ENCODE data around the gene RPS6KA2.

DNA sequence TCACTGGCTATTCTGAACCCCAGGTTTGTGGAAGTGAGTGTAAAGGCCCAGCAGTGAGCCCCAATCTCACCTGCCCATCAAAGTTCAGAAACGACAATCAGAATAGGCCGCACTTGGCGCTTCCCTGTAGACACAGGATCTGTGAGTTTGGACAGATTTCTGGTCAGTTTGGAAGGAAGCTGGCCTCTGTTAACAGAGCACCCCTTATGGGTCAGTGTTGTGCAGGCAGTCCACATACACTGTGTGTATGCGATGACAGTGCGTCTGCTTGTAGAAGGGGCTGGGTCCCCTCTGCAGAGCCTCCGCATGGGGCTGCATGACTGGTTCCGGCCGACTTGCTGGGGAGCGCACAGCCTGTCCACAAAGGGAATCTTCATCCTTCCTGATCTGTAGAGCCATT, 240.9 kb downstream of the RPS6KA2 start:
- TF ChIP-seq, protein P1, sequence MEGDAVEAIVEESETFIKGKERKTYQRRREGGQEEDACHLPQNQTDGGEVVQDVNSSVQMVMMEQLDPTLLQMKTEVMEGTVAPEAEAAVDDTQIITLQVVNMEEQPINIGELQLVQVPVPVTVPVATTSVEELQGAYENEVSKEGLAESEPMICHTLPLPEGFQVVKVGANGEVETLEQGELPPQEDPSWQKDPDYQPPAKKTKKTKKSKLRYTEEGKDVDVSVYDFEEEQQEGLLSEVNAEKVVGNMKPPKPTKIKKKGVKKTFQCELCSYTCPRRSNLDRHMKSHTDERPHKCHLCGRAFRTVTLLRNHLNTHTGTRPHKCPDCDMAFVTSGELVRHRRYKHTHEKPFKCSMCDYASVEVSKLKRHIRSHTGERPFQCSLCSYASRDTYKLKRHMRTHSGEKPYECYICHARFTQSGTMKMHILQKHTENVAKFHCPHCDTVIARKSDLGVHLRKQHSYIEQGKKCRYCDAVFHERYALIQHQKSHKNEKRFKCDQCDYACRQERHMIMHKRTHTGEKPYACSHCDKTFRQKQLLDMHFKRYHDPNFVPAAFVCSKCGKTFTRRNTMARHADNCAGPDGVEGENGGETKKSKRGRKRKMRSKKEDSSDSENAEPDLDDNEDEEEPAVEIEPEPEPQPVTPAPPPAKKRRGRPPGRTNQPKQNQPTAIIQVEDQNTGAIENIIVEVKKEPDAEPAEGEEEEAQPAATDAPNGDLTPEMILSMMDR (IDR thresholded peaks at IDR 0.05) = no peak
- no peak for TF ChIP-seq POLR2A (IDR thresholded peaks at IDR 0.05)

Measured in Peyer's patch (tissue), 4 donors.